ENCODE measurements around the gene APOM. TPM values are rescaled to one million over a fixed set of nuclear protein-coding genes. Genes with fewer than 3 reads are reported as not detected.

APOM gene
- total RNA-seq, 1 donor from 2014 or later, result not detected

- DNase-seq (ENCODE audit: low spot score), result peak; percentile 84
Observed at GRCh38 chr6:31680226-31681134, 24.8 kb downstream of the APOM start, which contains the start of gene LY6G5C. Gene LY6G5C, minus strand, starts transcription at chr6:31681067. Its CDS starts 694 bp downstream, at chr6:31680373.

GRCh38 chr6:31681135-31681671 lies 25.5 kb downstream of the APOM start:
- peak; percentile 54 for DNase-seq (ENCODE audit: low spot score)

GRCh38 chr6:31683591-31683990 lies 27.9 kb downstream of the APOM start:
- DNase-seq (ENCODE audit: low spot score), result no peak

- no peak for DNase-seq (ENCODE audit: low spot score)
Observed at GRCh38 chr6:31686483-31686882, 30.8 kb downstream of the APOM start.

- no peak for DNase-seq (ENCODE audit: low spot score)
Observed at GRCh38 chr6:31687321-31687720, 31.6 kb downstream of the APOM start.

GRCh38 chr6:31687860-31688693 lies 32.4 kb downstream of the APOM start:
- DNase-seq (ENCODE audit: low spot score), result no peak

- DNase-seq (ENCODE audit: low spot score), result no peak
Observed at GRCh38 chr6:31689249-31690110, 33.8 kb downstream of the APOM start.

- DNase-seq (ENCODE audit: low spot score), result no peak
Observed at GRCh38 chr6:31690231-31691077, 34.8 kb downstream of the APOM start.

GRCh38 chr6:31691078-31691463 lies 35.4 kb downstream of the APOM start:
- no peak for DNase-seq (ENCODE audit: low spot score)

- DNase-seq (ENCODE audit: low spot score), result no peak
Observed at GRCh38 chr6:31691564-31692108, 35.9 kb downstream of the APOM start.

GRCh38 chr6:31692353-31692752 lies 36.7 kb downstream of the APOM start:
- DNase-seq (ENCODE audit: low spot score), result no peak

GRCh38 chr6:31692886-31693285 lies 37.2 kb downstream of the APOM start:
- DNase-seq (ENCODE audit: low spot score), result no peak

- DNase-seq (ENCODE audit: low spot score), result no peak
Observed at GRCh38 chr6:31693535-31693934, 37.8 kb downstream of the APOM start.

- DNase-seq (ENCODE audit: low spot score), result no peak
Observed at GRCh38 chr6:31697555-31697954, 41.9 kb downstream of the APOM start.

- DNase-seq (ENCODE audit: low spot score), result no peak
Observed at GRCh38 chr6:31700740-31701401, 45.2 kb downstream of the APOM start.

GRCh38 chr6:31701666-31702404 lies 46.1 kb downstream of the APOM start:
- no peak for DNase-seq (ENCODE audit: low spot score)

- DNase-seq (ENCODE audit: low spot score), result no peak
Observed at GRCh38 chr6:31702405-31702818, 46.7 kb downstream of the APOM start.

- peak; percentile 99 for DNase-seq (ENCODE audit: low spot score)
Observed at GRCh38 chr6:31702819-31703716, 47.4 kb downstream of the APOM start, which contains the start of gene ABHD16A. Gene ABHD16A, minus strand, starts transcription at chr6:31703324. Its CDS starts 43 bp downstream, at chr6:31703281.
